Effector memory CD4-positive, alpha-beta T cell (primary cell): Measurements from ENCODE around the gene ARHGEF4.

Experiments used
- DNase-seq, 3 donors: peaks; one replicate each; pipeline ENCODE4 v3.0.0-alpha.2; 2020
- H3K27ac ChIP-seq: 2 replicates; pipeline ENCODE4 v1.7.0; 2013; ENCODE audit warnings: mild to moderate bottlenecking, low read length, moderate library complexity; ENCODE audit not compliant: insufficient read depth, poor library complexity, severe bottlenecking
- H3K27me3 ChIP-seq: replicated peaks from 2 replicates; pipeline ENCODE4 v1.7.0; 2013; ENCODE audit warnings: mild to moderate bottlenecking, low read length; ENCODE audit not compliant: insufficient read depth, control insufficient read depth, poor library complexity, severe bottlenecking
- H3K36me3 ChIP-seq: 2 replicates; pipeline ENCODE4 v1.7.0; 2013; ENCODE audit warnings: mild to moderate bottlenecking, low read length, moderate library complexity; ENCODE audit not compliant: control insufficient read depth, insufficient read depth
- H3K4me1 ChIP-seq: 2 replicates; pipeline ENCODE4 v1.7.0; 2013; ENCODE audit warnings: low read length, mild to moderate bottlenecking; ENCODE audit not compliant: control insufficient read depth, insufficient read depth, poor library complexity, severe bottlenecking
- H3K4me3 ChIP-seq: 2 replicates; pipeline ENCODE4 v1.7.0; 2013; ENCODE audit warnings: low read length, low read depth, mild to moderate bottlenecking; ENCODE audit not compliant: insufficient read depth, poor library complexity, severe bottlenecking
- H3K9me3 ChIP-seq: 2 replicates; pipeline ENCODE4 v1.7.0; 2013; ENCODE audit warnings: mild to moderate bottlenecking, low read length, moderate library complexity; ENCODE audit not compliant: control insufficient read depth

Gene ARHGEF4

DNA sequence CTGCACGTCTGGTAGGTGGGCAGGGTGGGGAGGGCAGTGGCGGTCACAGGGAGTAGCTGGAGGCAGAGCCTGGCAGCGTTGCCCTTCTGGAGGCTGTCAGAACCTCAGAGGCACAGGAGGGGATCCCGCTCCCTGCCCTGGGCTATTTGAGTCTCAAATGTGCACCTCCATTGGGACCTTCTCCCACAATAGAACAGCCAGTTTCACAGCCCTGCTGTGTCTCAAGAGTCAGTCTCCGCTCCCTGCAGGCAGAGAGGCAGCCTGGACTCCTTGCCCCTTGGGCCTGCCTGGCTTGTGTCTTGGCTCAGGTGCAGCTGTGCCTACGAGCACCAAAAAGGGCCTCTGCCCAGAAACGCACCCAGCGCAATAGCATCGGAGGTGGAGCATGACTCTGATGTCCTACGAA lies 199.1 kb downstream of the ARHGEF4 start:
- Histone ChIP-seq H3K4me3 (no peak overlapping the region), H3K27ac (no peak overlapping the region), H3K36me3 (no peaks in the 10 kb centered on the region), H3K27me3 (peaks cover 6% of the 10 kb centered on the region), H3K4me1 (peaks cover 13% of the 10 kb centered on the region), H3K9me3 (no peaks in the 10 kb centered on the region)
- DNase-seq = no peak

DNA sequence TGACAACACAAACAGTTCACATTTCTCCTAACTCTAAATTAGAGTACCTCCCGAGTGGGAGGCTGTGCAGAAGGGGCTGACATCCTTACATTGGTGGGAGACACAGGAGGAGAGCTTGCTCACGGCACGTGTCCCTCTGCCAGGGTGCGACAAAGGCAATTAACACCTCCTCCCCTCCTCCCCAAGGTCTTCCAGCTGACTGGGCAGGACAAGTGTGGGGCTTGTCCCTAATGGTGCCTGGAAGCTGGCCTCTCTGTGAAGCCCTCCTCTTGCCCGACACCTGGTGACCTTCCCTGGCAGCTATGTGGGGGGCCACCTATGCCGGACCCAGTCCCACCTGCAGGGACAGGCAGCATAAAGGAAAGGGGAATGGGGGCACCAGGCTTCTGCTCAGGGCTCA lies 199.6 kb downstream of the ARHGEF4 start:
- DNase-seq = no peak
- Histone ChIP-seq H3K9me3 (no peaks in the 10 kb centered on the region), H3K4me3 (no peak overlapping the region), H3K27ac (no peak overlapping the region), H3K4me1 (peaks cover 17% of the 10 kb centered on the region), H3K27me3 (peaks cover 6% of the 10 kb centered on the region), H3K36me3 (no peaks in the 10 kb centered on the region)

DNA sequence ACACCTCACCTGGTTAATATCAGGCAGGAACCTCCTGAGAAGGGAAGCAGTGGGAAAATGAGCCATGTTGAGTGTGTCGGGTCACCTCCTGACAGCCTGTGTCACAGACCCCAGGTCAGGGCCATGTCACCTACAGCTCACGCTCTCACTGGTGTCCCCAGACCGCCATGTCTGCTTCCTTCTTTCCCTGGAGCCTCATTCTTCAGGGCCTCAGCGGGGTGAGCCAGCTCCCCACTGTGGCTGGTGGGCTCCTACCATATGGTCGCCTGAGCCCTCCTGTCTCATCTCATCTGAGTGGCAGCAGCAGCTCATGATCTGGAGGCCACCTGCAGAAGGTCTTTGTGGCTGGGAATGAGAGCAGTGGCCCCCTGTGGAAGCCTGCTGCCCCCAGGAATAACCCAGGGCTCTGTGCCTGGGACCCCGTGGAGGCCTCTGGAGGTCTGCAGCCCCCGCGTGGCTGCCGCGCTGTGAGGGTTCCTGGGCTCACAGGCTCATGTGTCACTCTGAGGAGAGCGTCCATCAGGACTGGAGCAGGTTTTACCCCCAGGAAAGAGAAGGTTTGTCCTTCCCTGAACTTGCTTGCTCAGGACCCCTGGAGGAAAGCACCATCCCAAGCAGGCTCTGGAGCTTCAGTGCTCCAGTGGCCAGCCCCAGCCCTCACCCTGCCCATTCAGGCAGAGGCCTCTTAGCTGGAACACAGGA lies 200.1 kb downstream of the ARHGEF4 start:
- peaks cover 23% of the 10 kb centered on the region for H3K4me1 ChIP-seq
- no peak overlapping the region for H3K4me3 ChIP-seq
- peaks cover 6% of the 10 kb centered on the region for H3K27me3 ChIP-seq
- no peak for DNase-seq
- H3K36me3 ChIP-seq = no peaks in the 10 kb centered on the region
- no peaks in the 10 kb centered on the region for H3K9me3 ChIP-seq
- H3K27ac ChIP-seq = no peak overlapping the region

DNA sequence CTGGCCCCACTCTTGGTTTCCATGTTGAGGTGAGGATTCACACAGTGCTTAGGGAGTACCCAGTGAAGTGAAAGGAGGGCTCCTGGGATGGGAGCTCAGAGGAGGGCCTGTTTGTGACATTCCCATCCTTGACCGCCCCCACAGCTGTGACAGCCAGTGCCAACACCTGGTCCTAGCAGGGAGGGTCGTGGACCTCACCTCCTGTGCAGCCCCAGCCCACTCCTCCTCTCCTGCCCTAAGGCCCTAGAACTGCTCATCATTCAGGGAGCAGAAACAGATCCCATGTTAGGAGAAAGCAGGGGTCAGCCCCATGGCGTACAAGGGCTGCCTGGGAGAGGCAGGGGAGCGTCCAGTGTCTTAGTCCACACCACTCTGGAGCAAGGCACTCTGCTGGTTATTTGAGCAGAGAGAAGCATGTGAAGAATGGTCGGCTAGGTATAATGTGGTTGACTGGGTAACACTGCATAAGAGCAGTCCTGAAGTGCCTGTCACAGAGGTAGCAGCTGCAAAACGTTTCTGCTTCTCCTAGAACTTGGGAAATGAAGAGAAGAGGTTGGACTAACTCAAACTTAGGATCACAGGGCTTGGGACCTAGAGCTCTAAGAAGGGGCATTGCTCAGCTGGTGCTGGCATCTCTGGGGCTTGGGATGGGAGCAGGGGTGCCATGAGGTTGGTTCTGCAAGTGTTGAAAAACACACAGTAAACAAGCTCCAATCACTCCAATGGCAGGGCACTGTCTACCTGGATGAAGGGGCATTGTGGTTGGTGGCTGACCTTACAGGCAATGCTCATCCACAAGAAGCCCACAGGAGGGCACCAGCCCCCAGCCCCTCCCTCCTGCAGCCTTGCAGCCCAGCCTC lies 200.9 kb downstream of the ARHGEF4 start:
- Histone ChIP-seq H3K27ac (no peak overlapping the region), H3K27me3 (peaks cover 6% of the 10 kb centered on the region), H3K4me1 (peaks cover 25% of the 10 kb centered on the region), H3K9me3 (no peaks in the 10 kb centered on the region), H3K36me3 (no peaks in the 10 kb centered on the region), H3K4me3 (no peak overlapping the region)
- DNase-seq = no peak

DNA sequence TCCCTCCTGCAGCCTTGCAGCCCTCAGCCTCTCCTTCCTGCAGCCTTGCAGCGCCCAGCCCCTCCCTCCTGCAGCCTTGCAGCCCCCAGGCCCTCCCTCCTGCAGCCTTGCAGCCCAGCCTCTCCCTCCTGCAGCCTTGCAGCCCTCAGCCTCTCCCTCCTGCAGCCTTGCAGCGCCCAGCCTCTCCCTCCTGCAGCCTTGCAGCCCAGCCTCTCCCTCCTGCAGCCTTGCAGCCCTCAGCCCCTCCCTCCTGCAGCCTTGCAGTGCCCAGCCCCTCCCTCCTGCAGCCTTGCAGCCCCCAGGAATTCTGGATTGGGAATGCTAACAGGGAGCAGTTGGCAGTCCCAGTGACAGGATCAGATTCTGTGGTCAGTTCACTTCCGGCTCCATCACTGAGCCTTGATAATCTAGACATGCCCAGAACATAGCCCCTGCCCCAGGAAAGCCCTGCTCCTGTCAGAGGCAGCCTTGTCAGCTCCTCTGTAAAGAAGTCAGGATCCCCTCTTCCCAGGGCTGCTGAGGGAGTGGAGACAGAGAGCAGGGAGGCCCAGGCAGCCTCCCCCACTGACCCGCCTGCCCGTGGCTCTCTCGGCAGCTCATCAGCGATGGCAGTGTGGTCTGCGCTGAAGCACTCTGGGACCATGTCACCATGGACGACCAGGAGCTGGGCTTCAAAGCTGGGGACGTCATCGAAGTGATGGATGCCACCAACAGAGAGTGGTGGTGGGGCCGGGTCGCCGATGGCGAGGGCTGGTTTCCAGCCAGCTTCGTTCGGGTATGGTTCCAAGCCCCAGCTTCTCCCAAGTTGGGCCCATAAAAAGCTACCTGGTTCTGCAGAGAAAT lies 201.8 kb downstream of the ARHGEF4 start:
- Histone ChIP-seq H3K4me3 (no peak overlapping the region), H3K4me1 (peaks cover 25% of the 10 kb centered on the region), H3K27me3 (peaks cover 6% of the 10 kb centered on the region), H3K36me3 (no peaks in the 10 kb centered on the region), H3K27ac (no peak overlapping the region), H3K9me3 (no peaks in the 10 kb centered on the region)
- no peak for DNase-seq

DNA sequence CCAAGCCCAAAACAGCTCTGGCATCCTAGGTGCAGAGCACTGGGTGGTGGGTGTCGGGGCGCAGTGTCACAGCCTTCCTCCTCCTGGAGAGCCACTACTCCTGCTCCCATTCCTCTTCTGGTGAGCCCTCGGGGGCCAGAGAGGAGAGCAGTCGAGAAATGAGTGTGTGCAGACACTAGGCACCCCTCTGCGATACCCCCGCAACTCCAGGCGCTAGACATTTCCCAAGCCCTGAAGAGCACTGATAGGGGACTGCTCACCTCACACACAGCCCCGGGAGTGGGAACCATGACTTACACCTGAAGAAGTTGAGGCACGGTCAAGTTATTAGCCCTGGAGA lies 202.4 kb downstream of the ARHGEF4 start:
- no peak for DNase-seq
- H3K27me3 ChIP-seq = peaks cover 4% of the 10 kb centered on the region
- H3K27ac ChIP-seq = no peak overlapping the region
- no peak overlapping the region for H3K4me3 ChIP-seq
- H3K4me1 ChIP-seq = peaks cover 25% of the 10 kb centered on the region
- no peaks in the 10 kb centered on the region for H3K36me3 ChIP-seq
- H3K9me3 ChIP-seq = no peaks in the 10 kb centered on the region

DNA sequence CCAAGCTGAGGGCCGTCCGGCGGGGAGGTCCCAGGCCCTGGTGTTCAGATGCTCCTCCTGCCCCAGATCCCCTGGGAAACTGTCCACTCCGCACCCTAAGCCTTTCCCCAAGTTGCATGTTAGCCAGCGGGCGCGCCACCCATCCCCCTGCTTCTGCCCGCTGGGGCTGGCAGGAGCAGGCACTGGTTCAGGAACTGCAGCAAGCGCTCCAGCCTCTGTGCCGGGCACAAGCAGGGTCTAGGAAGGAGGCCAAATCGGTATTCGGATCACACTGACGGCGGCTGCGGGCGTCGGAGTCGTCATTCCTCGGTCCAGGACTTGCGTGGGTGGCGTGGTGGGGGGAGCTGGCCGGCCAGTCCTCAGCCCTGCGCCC lies 202.8 kb downstream of the ARHGEF4 start:
- H3K4me3 ChIP-seq = peak overlapping the region; percentile 51
- peaks cover 3% of the 10 kb centered on the region for H3K27me3 ChIP-seq
- H3K36me3 ChIP-seq = no peaks in the 10 kb centered on the region
- H3K4me1 ChIP-seq = peaks cover 25% of the 10 kb centered on the region
- H3K27ac ChIP-seq = no peak overlapping the region
- H3K9me3 ChIP-seq = no peaks in the 10 kb centered on the region
- DNase-seq = no peak

DNA sequence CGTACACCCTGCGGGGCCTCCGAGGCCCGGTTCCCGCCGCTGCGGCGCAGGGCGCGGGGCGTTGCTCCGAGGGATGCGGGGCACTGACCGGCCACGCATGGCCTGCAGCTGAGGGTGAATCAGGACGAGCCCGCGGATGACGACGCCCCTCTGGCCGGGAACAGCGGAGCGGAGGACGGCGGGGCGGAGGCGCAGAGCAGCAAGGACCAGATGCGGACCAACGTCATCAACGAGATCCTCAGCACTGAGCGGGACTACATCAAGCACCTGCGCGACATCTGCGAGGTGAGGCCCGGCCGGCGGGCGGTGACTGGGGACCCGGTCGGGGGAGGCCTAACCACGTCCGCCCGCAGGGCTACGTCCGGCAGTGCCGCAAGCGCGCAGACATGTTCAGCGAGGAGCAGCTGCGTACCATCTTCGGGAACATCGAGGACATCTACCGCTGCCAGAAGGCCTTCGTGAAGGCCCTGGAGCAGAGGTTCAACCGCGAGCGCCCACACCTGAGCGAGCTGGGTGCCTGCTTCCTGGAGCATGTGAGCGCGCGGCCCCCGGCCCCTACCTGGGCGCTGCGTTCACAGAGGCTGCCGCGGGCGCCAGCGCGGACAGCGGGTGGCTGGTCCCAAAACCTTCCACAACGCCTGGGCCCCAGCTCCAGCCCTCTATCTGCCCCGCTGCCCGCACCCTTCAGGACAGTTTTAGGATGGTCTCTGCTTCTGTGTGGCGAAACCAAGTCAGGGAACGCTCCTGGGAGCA lies 203.4 kb downstream of the ARHGEF4 start:
- Histone ChIP-seq H3K4me3 (peak overlapping the region; percentile 51), H3K4me1 (peaks cover 25% of the 10 kb centered on the region), H3K9me3 (no peaks in the 10 kb centered on the region), H3K27me3 (peaks cover 3% of the 10 kb centered on the region), H3K27ac (no peak overlapping the region), H3K36me3 (no peaks in the 10 kb centered on the region)
- no peak for DNase-seq

DNA sequence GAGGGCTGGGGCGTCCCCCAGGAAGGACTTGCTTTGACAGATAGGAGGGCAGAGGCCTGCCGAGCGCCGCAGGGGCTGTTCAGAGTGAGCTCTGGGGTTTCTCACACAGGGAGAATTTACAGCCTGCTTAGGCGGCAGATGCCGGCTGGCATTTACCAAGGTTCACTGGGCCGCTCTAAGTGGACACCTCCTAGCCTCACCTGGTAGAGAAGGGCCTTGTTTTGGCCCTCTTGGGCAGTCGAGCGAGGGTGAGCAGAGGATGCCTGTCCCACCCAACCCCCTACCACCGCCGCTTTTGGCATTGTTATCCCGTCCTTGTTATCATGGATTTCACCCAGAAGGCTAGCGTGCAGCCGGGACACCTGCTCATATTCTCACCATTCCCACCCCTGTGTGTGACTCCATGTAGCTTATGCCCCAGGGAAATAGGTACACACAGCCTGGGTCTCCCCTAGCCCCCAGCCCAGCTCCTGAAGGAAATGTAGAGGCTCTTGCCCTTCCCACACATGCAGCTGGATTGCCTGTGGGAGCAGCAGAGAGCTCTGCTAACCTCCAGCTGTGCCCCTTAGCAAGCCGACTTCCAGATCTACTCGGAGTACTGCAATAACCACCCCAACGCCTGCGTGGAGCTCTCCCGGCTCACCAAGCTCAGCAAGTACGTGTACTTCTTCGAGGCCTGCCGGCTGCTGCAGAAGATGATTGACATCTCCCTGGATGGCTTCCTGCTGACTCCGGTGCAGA lies 204.1 kb downstream of the ARHGEF4 start:
- no peaks in the 10 kb centered on the region for H3K27me3 ChIP-seq
- H3K4me3 ChIP-seq = peak overlapping the region; percentile 51
- H3K9me3 ChIP-seq = no peaks in the 10 kb centered on the region
- no peak for DNase-seq
- no peaks in the 10 kb centered on the region for H3K36me3 ChIP-seq
- H3K27ac ChIP-seq = no peak overlapping the region
- peaks cover 25% of the 10 kb centered on the region for H3K4me1 ChIP-seq
